ENCODE measurements around the gene MAP4K2. TPM values are rescaled to one million over a fixed set of nuclear protein-coding genes. Genes with fewer than 3 reads are reported as not detected.

The MAP4K2 gene
- total RNA-seq, 2 donors from 2014 or later, result 9.2 to 13.3 TPM

GRCh38 chr11:64836448-64837072, 33.5 kb upstream of the MAP4K2 start:
- no peak for TF ChIP-seq CTCF (IDR thresholded peaks at IDR 0.05)

GRCh38 chr11:64835616-64836447, 32.8 kb upstream of the MAP4K2 start:
- no peak for TF ChIP-seq CTCF (IDR thresholded peaks at IDR 0.05)
- Histone ChIP-seq H3K36me3 (peaks cover 4% of the 10 kb centered on the region), H3K9ac (ENCODE audit: low read depth in 2 of 2, low read length in 2 of 2) (no peak overlapping the region), H3K9me3 (no peaks in the 10 kb centered on the region), H3K27ac (no peak overlapping the region), H3K4me3 (no peak overlapping the region), H3K4me1 (no peaks in the 10 kb centered on the region), H3K27me3 (no peaks in the 10 kb centered on the region)
- DNase-seq, result no peak
- intact Hi-C loops (cut with DNase I), result no loop called here

More at GRCh38 chr11:64836448-64837072, 33.5 kb upstream of the MAP4K2 start:
- no peaks in the 10 kb centered on the region for H3K4me1 ChIP-seq
- no peak overlapping the region for H3K9ac ChIP-seq (ENCODE audit: low read depth in 2 of 2, low read length in 2 of 2)
- no peaks in the 10 kb centered on the region for H3K9me3 ChIP-seq
- no peaks in the 10 kb centered on the region for H3K27me3 ChIP-seq
- H3K4me3 ChIP-seq, result no peak overlapping the region
- intact Hi-C loops (cut with DNase I), result no loop called here
- DNase-seq, result no peak
- H3K27ac ChIP-seq, result no peak overlapping the region
- H3K36me3 ChIP-seq, result peaks cover 4% of the 10 kb centered on the region

- H3K9ac ChIP-seq (ENCODE audit: low read depth in 2 of 2, low read length in 2 of 2), result no peak overlapping the region
- intact Hi-C loops (cut with DNase I), result no loop called here
- no peaks in the 10 kb centered on the region for H3K4me1 ChIP-seq
- no peak overlapping the region for H3K4me3 ChIP-seq
- no peak overlapping the region for H3K27ac ChIP-seq
- TF ChIP-seq CTCF (IDR thresholded peaks at IDR 0.05), result no peak
- peaks cover 4% of the 10 kb centered on the region for H3K36me3 ChIP-seq
- no peaks in the 10 kb centered on the region for H3K27me3 ChIP-seq
- H3K9me3 ChIP-seq, result no peaks in the 10 kb centered on the region
- DNase-seq, result no peak
Measured at GRCh38 chr11:64834723-64835615, 32.0 kb upstream of the MAP4K2 start.

GRCh38 chr11:64834031-64834722, 31.2 kb upstream of the MAP4K2 start:
- H3K27me3 ChIP-seq, result no peaks in the 10 kb centered on the region
- H3K4me1 ChIP-seq, result no peaks in the 10 kb centered on the region
- H3K27ac ChIP-seq, result no peak overlapping the region
- H3K9me3 ChIP-seq, result no peaks in the 10 kb centered on the region
- peaks cover 4% of the 10 kb centered on the region for H3K36me3 ChIP-seq
- no peak overlapping the region for H3K4me3 ChIP-seq
- no peak for TF ChIP-seq CTCF (IDR thresholded peaks at IDR 0.05)
- H3K9ac ChIP-seq (ENCODE audit: low read depth in 2 of 2, low read length in 2 of 2), result no peak overlapping the region
- intact Hi-C loops (cut with DNase I), result no loop called here
- no peak for DNase-seq

- intact Hi-C loops (cut with DNase I), result no loop called here
- no peak overlapping the region for H3K27ac ChIP-seq
- no peak for DNase-seq
- no peaks in the 10 kb centered on the region for H3K9me3 ChIP-seq
- no peaks in the 10 kb centered on the region for H3K4me1 ChIP-seq
- H3K9ac ChIP-seq (ENCODE audit: low read depth in 2 of 2, low read length in 2 of 2), result no peak overlapping the region
- no peaks in the 10 kb centered on the region for H3K27me3 ChIP-seq
- H3K36me3 ChIP-seq, result peaks cover 4% of the 10 kb centered on the region
- H3K4me3 ChIP-seq, result no peak overlapping the region
- TF ChIP-seq CTCF (IDR thresholded peaks at IDR 0.05), result no peak
Measured at GRCh38 chr11:64833509-64833908, 30.5 kb upstream of the MAP4K2 start.

All from colonic mucosa (tissue), 4 donors.